T follicular helper cell (primary cell): ENCODE results near the gene SGSM1.

ENCODE experiments used
- DNase-seq: peaks from one replicate; pipeline ENCODE4 v3.0.0-alpha.2; 2020; ENCODE audit warnings: low read depth
- total RNA-seq, 2 experiments: gene quantifications; one replicate each; lab custom pipeline; 2026; lab: John Stamatoyannopoulos, UW

SGSM1 gene
- total RNA-seq, result 0.78 to 6.2 reads per million in 2 experiments

GRCh38 chr22:24805790-24806662 lies at the start of gene SGSM1:
SGSM1 (plus strand) TSS chr22:24806211; CDS start chr22:24806326, 115 bp downstream.
- peak; percentile 57 for DNase-seq

- peak; percentile 20 for DNase-seq
These were observed 47.7 kb upstream of the SGSM1 start for GRCh38 chr22:24758164-24758799.

DNA sequence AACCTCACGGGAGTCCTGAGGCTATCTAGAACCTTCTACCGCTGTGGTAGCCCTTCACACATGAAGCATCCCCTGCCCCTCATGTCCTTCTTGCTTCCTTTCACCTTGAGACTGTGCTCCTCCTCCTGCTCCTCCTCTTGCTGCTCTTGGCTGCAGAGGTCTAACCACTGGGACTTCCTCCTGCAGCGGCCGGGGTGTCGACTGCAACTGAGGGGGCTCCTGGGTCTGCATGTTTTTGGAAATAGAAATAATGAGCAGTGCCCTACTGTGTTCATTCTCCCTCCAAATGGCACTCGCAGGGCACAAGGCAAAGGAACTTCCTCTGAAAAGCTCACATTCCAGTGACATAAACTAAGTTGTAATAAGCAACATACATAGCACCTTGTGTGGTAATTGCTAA lies 46.2 kb upstream of the SGSM1 start:
- no peak for DNase-seq

DNA sequence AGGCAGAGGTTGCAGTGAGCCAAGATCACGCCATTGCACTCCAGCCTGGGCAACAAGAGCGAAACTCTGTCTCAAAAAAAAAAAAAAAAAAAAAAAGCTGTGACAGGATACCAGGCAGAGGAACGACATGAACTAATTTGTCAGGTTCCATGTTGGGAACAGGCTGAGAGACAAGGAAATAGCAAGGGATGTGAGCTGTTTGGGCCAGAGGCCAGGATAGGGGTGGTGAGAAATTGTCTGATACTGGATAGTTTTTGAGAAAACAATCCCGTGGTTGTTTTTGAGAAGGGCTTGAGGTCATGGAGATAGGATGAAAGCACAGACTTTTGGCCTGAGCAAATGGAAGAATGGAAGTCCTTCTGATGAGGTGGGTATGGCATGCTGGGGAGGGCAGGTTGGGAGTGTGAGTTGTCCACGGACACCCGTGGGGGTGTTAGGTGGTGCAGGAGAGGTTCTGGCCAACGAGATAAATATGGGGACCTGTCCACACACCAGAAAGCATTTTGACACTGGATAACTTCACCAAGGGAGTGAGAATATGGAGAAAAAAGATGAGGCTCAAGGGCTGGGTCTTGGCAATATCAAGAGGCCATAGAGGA lies 45.2 kb upstream of the SGSM1 start:
- no peak for DNase-seq

- no peak for DNase-seq
These were observed 43.9 kb upstream of the SGSM1 start for GRCh38 chr22:24761888-24762675.

DNA sequence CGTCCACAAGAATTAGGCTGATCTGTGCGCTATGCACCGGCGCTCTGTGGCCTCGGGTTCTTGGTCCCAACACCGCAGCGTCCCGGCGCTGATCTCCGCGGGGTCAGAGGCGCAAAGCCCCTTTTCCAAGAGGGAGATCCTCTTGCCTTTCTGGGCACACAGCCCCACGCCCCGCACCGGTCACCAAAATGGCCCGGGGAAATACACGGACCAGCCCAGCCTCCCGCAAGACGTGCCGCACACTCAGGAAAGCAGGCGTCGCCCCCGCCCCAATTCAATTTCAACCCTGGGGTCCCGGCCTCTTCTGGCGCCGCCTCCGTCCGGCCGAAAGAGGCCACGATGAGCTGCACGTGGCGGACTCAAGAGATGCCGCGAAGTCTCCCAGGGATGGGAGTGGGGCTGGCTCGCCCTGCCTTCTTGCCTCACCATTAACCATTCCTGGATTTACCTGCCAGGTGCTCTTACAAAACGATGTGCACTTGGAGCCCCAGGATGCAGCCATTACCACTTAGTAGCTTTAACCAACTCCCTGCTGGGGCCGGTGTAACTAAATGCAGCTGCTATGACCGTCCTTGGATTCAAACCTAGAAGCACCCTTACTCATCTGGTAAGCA lies 42.0 kb upstream of the SGSM1 start:
- no peak for DNase-seq

- DNase-seq, result no peak
These were observed 40.8 kb upstream of the SGSM1 start for GRCh38 chr22:24765166-24765565.

DNA sequence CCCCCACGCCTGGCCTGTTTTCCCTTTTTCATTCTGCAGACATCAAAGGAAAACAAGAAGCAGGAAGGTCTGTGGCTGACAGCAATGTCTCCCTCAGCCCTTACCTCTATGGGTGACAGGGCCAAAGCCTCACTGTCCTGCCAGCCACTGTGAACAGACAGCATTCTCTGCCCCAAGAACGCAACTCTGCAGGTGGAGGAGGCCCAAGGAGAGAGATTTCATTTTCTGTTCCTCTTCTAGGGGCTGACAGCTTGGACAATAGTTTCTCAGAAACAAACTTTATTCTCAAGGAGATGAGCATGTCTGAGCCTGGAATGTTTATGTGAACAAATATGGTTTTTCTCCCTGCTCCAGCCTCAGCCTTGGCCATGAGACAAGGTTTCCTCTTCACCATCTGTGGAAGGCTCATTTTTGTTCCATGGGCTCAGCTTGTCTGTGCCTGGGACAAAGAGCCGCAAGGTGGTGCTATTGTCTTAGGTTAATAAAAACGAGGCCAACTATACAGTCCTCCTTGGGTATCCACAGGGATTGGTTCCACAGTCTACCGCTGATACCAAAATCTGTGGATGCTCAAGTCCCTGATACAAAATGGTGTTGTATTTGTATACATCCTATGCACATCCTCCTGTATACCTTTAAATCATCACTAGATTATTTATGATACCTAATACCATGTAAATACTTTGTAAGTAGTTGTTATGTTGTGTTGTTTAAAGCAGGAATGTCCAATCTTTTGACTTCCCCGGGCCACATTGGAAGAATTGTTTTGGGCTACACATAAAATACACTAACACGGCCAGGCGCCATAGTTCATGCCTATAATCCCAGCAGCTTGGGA lies 37.3 kb upstream of the SGSM1 start:
- DNase-seq, result peak; percentile 22

DNA sequence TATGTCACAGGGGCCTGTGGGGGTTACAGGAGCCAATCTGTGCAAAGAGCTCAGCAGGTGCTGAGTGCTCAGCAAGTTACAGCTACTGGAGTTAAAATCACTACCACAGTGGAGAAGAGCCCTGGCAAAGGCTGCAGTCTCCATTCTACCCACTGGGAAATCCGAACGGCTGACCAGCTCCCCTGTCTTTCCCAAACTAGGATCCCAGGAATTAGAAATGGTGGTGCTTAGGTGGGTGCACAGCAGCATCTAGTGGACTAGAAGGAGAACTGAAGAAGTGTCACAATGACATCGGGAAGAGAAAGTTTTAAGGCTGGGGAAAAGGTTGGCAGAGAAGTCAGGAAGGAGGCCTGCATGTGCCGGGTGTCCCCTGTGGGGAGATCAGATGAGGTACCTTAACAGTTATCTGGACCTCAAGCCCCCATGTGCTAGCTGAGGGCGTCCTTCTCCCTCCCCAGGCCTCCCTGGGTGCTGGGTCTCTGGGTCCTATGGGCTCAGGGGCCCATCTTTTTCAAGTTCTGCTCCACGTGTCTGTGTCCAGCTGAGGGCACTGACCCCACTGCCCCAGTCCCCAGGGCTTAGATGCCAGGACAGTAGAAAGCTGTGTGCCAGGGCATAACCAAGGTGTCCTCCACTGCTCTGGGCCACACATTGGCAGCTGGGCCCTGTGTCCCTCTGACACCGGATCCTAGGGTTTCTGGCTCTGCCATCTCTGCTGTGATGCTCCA lies 33.4 kb upstream of the SGSM1 start:
- no peak for DNase-seq

DNA sequence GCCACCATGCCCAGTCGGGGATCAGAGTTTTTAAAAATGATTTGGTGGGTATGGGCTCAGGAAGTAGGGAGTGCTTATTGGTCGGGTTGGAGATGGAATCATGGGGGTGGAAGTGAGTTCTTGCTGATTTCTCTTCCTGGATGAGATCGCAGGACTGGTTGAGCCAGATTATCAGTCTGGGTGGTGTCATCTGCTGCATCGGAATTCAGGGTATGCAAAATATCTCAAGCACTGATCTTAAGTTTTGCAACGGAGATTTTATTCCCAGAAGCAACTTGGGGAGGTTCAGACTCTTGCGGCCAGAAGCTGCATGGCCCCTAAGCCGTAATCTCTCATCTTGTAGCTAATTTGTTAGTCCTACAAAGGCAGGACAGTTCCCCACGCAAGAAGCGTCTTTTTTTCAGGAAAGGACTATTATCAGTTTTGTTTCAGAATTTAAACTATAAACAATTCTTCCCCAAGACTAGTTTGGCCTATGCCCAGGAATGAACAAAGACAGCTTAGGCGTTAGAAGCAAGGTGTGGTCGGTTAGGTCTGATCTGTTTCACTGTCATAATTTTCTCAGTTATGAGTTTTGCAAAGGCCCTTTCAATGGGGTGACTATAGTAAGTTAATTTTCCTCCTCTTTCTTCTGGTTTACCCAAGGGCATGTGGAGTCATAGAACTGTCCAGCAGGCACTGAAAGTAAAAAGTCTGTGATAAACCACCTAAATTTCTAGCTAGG lies 30.1 kb upstream of the SGSM1 start:
- DNase-seq, result no peak

DNA sequence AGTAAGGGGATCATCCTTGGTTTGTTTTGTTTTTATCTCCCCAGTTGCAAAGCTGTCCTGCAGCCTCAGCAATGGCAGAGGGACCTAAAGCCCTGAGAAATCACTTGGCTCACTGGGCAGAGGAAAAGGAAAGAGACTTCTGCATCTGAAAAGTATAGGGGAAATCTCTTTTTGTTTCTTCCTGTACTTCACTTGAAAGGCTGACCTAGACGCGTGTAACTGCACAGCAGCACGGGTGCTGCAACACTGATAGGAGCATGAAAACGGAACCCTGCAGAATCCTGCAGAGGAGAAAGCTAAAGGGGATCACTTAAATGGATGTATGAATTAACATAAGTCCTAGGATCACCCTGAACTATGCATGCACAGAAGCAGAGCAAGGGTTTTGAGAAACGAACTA lies 29.5 kb upstream of the SGSM1 start:
- DNase-seq, result no peak

DNA sequence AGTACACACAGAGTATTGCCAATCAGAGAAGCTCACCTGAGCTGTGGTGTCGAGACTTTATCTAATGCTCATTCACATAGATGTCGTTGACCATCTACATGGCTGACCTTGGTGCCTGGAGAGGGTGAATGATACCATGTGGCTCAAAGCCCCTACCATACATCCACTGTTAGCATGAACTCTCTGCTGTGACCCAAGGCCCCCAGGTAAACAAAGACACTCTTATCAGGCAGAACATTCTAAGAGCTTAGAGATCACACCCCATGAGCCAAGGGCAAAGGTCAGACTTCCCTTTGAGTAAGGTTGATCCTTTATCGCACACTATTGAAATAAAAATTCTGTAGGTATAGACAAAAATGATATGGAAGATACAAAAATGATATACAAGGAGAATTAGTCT lies 16.5 kb upstream of the SGSM1 start:
- no peak for DNase-seq

- DNase-seq, result no peak
These were observed 14.6 kb upstream of the SGSM1 start for GRCh38 chr22:24791362-24791761.

- no peak for DNase-seq
These were observed 10.0 kb upstream of the SGSM1 start for GRCh38 chr22:24796056-24796455.

- DNase-seq, result no peak
These were observed 9.2 kb upstream of the SGSM1 start for GRCh38 chr22:24796860-24797259.

DNA sequence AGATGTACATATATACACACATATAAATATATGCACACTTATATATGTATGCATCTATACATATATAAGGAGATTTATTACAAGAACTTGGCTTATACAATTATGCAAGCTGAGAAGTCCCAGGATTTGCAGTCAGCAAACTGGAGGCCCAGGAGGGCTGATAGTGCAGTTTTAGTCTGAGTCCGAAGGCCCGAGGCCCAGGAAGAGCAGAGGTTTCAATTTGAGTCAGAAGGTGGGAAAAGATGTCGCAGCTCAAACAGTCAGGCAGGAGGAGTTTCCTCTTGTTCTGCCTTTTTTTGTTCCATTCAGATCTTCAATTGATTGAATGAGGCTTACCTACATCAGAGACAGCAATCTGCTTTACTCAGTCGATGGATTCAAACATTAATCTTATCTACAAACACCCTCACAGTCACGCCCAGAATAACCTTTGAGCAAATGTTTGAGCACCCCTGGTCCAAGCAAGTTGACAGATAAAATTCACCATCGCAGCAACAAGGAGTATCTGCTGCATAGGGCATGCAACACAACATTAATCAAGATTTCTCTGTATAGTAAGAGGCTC lies 4.0 kb upstream of the SGSM1 start:
- no peak for DNase-seq

- DNase-seq, result peak; percentile 50
These were observed 2.9 kb upstream of the SGSM1 start for GRCh38 chr22:24803064-24803542.

GRCh38 chr22:24806663-24807001 lies 621 bp downstream of the SGSM1 start:
- DNase-seq, result no peak
